Stimulated activated CD8-positive, alpha-beta memory T cell treated with anti-CD3 and anti-CD28 coated beads, Interleukin-4, amount 100 ng/mL, for 4 hours (primary cell): ENCODE measurements around the gene SHH.
"Not testable (repeated sequence)": the region's sequence is repeated elsewhere in the genome, so short reads cannot be mapped to it uniquely, and the experiment has no call there.

Experiments used
- DNase-seq, 2 donors: peaks; one replicate each; pipeline ENCODE4 v3.0.0-alpha.2; 2020; ENCODE audit warnings: low read depth in 2 of 2, low spot score in 1 of 2

The SHH gene

GRCh38 chr7:155843426-155844018 is 31.3 kb upstream of the SHH start:
- DNase-seq: no peak

GRCh38 chr7:155842496-155843265 is 30.4 kb upstream of the SHH start:
- no peak for DNase-seq

- no peak for DNase-seq
Measured at GRCh38 chr7:155840909-155841308, 28.6 kb upstream of the SHH start.

- DNase-seq: no peak
Measured at GRCh38 chr7:155840262-155840885, 28.1 kb upstream of the SHH start.

- no peak for DNase-seq
Measured at GRCh38 chr7:155839461-155839860, 27.2 kb upstream of the SHH start.

- not testable (repeated sequence) for DNase-seq
Measured at GRCh38 chr7:155838312-155838711, 26.0 kb upstream of the SHH start.

GRCh38 chr7:155837126-155837479 is 24.8 kb upstream of the SHH start:
- no peak for DNase-seq

- DNase-seq: no peak
Measured at GRCh38 chr7:155836216-155837125, 24.2 kb upstream of the SHH start.

GRCh38 chr7:155835446-155836215 is 23.4 kb upstream of the SHH start:
- DNase-seq: no peak

GRCh38 chr7:155834486-155835048 is 22.3 kb upstream of the SHH start:
- DNase-seq: no peak

- no peak for DNase-seq
Measured at GRCh38 chr7:155833651-155834050, 21.4 kb upstream of the SHH start.

- no peak for DNase-seq
Measured at GRCh38 chr7:155832581-155832981, 20.3 kb upstream of the SHH start.

GRCh38 chr7:155831807-155832524 is 19.7 kb upstream of the SHH start:
- DNase-seq: no peak

- DNase-seq: no peak
Measured at GRCh38 chr7:155830961-155831806, 18.9 kb upstream of the SHH start.

- no peak for DNase-seq
Measured at GRCh38 chr7:155829796-155830470, 17.7 kb upstream of the SHH start.

GRCh38 chr7:155825336-155825735 is 13.1 kb upstream of the SHH start:
- DNase-seq: no peak

- DNase-seq: no peak
Measured at GRCh38 chr7:155824227-155824886, 12.1 kb upstream of the SHH start.

- DNase-seq: no peak
Measured at GRCh38 chr7:155821851-155822250, 9.6 kb upstream of the SHH start.
